Thyroid gland (tissue), 4 donors: ENCODE measurements around the gene REM2. TPM values are rescaled to one million over a fixed set of nuclear protein-coding genes. Genes with fewer than 3 reads are reported as not detected.

ENCODE experiments used
- DNase-seq, 2 donors: peaks; one replicate each; pipeline ENCODE4 v3.0.0-alpha.2; 2019
- H3K27ac ChIP-seq, 3 donors: fragments of 200-600 bp; sonication (generic); 1 replicate in 2 of 3; 2 replicates in 1 of 3; pipeline ENCODE4 v1.5.1; 2016 to 2019; ENCODE audit warnings: mild to moderate bottlenecking in 1 of 3, moderate library complexity in 1 of 3
- H3K27me3 ChIP-seq: fragments of 200-600 bp; sonication (generic); one replicate; pipeline ENCODE4 v1.5.1; 2019
- H3K36me3 ChIP-seq, 2 donors: fragments of 200-600 bp; sonication (generic); one replicate each; pipeline ENCODE4 v1.5.1; 2016 to 2019
- H3K4me1 ChIP-seq, 2 donors: fragments of 200-600 bp; sonication (generic); one replicate each; pipeline ENCODE4 v1.5.1; 2017 to 2019
- H3K4me3 ChIP-seq, 3 donors: fragments of 200-600 bp; sonication (generic); replicated peaks in 1 of 3; 1 replicate in 2 of 3; 2 replicates in 1 of 3; pipeline ENCODE4 v1.5.1; 2016; ENCODE audit warnings: mild to moderate bottlenecking in 1 of 3
- H3K9me3 ChIP-seq: fragments of 200-600 bp; sonication (generic); one replicate; pipeline ENCODE4 v1.5.1; 2017
- POLR2A ChIP-seq, 2 donors: fragments of 450-650 bp; IDR thresholded peaks; one replicate each; pipeline ENCODE4 v1.6.1; 2017; ENCODE audit warnings: antibody characterized with exemption in 2 of 2, mild to moderate bottlenecking in 2 of 2, moderate library complexity in 1 of 2
- WGBS, 2 donors: methylation state at CpG; one replicate each; pipeline ENCODE4 v1.1.5; 2017; 5-methylcytosine and 5-hydroxymethylcytosine counted together
- intact Hi-C: fragments of 100-400 bp; cut with DNase I; formaldehyde crosslinking; loops from one replicate; pipeline ENCODE4 v1.15.1; 2023
- total RNA-seq, 4 donors: library from RNA; depleted of rRNA; stranded (reverse); fragments of >200 nt; gene quantifications; one replicate each; pipeline ENCODE4 v1.2.3, GENCODE V29; 2016
- TF ChIP-seq, protein P1 (sequence below), 6 experiments: fragments of 200-600 bp in 3 of 6; fragments of 450-650 bp in 3 of 6; sonication (generic) in 3 of 6; IDR thresholded peaks; one replicate each; pipeline ENCODE4 v1.5.1; 2016 to 2019; ENCODE audit warnings: antibody characterized with exemption in 6 of 6, mild to moderate bottlenecking in 2 of 6, inconsistent platforms in 1 of 6, moderate library complexity in 1 of 6

The REM2 gene
- total RNA-seq, 4 donors from 2014 or later: 0.54 to 1.2 (median 0.89) TPM; not detected in 1

DNA sequence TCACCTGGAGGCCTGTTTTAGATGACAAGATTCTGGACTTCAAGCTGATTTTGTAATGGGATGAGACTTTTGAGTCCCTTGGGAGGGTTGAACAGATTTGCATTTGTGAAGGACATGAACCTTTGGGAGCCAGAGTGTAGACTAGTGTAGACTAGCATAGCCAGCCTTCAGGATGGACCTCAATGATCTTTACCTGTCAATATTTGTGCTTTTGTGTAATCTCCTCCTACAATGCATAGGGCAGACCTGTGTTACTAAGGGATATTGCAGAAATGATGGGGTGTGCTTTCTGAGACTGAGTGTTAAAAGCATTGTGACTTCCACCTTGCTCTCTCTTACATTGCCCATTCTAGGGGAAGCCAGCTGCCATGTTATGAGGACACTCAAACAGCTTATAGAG, 21.4 kb upstream of the REM2 start:
- intact Hi-C loops: no loop called here
- Histone ChIP-seq H3K27me3 (no peaks in the 10 kb centered on the region), H3K4me1 (no peaks in the 10 kb centered on the region), H3K27ac (no peak overlapping the region), H3K4me3 (no peak overlapping the region), H3K9me3 (no peaks in the 10 kb centered on the region), H3K36me3 (no peaks in the 10 kb centered on the region)
- DNase-seq: no peak
- TF ChIP-seq, protein P1, sequence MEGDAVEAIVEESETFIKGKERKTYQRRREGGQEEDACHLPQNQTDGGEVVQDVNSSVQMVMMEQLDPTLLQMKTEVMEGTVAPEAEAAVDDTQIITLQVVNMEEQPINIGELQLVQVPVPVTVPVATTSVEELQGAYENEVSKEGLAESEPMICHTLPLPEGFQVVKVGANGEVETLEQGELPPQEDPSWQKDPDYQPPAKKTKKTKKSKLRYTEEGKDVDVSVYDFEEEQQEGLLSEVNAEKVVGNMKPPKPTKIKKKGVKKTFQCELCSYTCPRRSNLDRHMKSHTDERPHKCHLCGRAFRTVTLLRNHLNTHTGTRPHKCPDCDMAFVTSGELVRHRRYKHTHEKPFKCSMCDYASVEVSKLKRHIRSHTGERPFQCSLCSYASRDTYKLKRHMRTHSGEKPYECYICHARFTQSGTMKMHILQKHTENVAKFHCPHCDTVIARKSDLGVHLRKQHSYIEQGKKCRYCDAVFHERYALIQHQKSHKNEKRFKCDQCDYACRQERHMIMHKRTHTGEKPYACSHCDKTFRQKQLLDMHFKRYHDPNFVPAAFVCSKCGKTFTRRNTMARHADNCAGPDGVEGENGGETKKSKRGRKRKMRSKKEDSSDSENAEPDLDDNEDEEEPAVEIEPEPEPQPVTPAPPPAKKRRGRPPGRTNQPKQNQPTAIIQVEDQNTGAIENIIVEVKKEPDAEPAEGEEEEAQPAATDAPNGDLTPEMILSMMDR (IDR thresholded peaks at IDR 0.05): no peak
- TF ChIP-seq POLR2A (IDR thresholded peaks at IDR 0.05): no peak

DNA sequence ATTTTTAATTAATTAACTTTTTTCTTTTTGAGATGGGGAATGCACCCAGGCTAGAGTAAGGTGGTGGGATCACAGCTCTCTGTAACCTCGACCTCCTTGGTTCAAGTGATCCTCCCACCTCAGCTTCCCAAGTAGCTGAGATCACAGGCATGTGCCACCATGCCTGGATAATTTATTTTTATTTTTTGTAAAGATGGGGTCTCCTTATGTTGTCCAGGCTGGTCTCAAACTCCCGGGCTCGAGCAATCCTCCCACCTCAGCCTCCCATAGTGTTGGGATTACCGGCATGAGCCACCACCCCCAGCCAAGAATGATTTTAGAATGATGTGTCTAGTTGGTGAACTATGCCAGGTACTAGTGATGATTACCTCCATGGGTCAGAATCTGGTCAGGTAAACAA, 18.0 kb upstream of the REM2 start:
- no peak overlapping the region for H3K4me3 ChIP-seq
- 87 to 94% methylated on average over 4 of the region's 4 CpGs for WGBS, 2 donors

DNA sequence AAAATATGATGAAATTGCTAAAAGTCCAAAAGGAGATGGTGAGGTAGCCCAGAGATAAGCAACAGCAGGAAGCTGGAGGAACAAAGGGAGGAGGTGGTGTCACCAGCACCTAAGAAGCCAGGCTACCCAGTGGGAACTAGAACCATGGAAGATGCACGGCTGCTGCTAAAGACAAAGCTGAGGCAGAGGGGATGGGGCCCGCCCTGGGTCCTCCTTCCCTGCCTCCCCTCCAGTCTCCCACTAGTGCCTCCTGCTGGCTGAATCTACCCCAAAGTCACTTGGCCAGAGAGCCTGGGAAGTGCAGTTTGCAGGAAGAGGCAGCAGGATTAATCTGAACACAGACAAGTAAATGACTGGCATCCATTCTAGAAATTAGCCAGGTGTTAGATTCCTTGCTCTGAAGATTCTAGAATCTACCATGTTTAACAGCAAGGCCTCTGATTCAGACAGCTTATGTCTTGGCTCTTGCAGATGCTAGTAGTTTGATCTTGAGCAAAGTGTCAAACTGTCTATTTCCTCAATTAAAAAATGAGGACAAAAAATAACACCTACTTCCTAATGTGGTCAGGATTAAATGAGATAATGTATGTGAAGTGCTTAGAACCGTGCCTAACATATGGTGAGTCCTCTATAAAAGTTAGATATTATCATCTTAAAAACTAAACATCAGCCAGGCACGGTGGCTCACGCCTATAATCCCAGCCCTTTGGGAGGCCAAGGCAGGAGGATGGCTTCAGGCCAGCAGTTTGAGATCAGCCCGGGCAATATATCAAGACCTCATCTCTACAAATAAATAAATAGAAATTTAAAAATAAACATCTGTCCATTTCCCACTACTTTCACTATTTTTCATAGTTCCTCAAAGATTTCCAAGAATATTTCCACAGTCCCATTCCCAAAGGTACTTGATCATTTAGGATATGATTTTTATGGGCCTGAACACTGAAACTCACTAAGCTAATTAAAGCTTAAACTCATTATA, 17.3 kb upstream of the REM2 start:
- intact Hi-C loops: no loop called here
- H3K4me1 ChIP-seq: peaks cover 6 to 13% of the 10 kb centered on the region in 2 donors
- TF ChIP-seq, protein P1 (IDR thresholded peaks at IDR 0.05): no peak
- no peak for TF ChIP-seq POLR2A (IDR thresholded peaks at IDR 0.05)
- H3K27me3 ChIP-seq: no peaks in the 10 kb centered on the region
- 58 to 73% methylated on average over 6 of the region's 6 CpGs for WGBS, 2 donors
- no peaks in the 10 kb centered on the region for H3K9me3 ChIP-seq
- H3K27ac ChIP-seq: no peak overlapping the region
- H3K4me3 ChIP-seq: no peak overlapping the region
- DNase-seq: no peak
- no peaks in the 10 kb centered on the region for H3K36me3 ChIP-seq

More for the DNA sequence above, 18.0 kb upstream of the REM2 start:
- H3K27ac ChIP-seq: no peak overlapping the region
- H3K27me3 ChIP-seq: no peaks in the 10 kb centered on the region
- H3K4me1 ChIP-seq: peaks cover 0 to 6% of the 10 kb centered on the region in 2 donors
- DNase-seq: no peak
- no peaks in the 10 kb centered on the region for H3K9me3 ChIP-seq
- no peaks in the 10 kb centered on the region for H3K36me3 ChIP-seq
- intact Hi-C loops: no loop called here
- no peak for TF ChIP-seq POLR2A (IDR thresholded peaks at IDR 0.05)
- TF ChIP-seq, protein P1 (IDR thresholded peaks at IDR 0.05): no peak

DNA sequence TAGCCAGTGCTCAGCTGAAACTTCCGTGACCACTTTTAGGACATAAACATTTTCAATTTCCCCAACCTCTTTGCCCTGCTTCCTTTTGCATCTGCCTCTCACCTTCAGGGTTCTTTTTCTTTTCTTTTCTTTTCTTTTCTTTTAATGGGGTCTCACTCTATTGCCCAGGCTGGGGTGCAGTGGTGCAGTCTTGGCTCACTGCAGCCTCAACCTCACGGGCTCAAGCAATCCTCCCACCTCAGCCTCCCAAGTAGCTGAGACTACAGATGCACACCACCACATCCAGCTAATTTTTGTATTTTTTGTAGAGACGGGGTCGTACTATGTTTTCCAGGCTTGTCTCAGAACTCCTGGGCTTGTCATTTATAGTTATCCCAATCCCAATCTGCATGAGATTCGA, 16.1 kb upstream of the REM2 start:
- no peak for DNase-seq
- Histone ChIP-seq H3K9me3 (no peaks in the 10 kb centered on the region), H3K27ac (no peak overlapping the region), H3K36me3 (no peaks in the 10 kb centered on the region), H3K4me1 (peaks cover 7 to 15% of the 10 kb centered on the region in 2 donors), H3K27me3 (no peaks in the 10 kb centered on the region), H3K4me3 (no peak overlapping the region)
- WGBS, 2 donors: 99 to 100% methylated on average over 5 of the region's 5 CpGs
- TF ChIP-seq, protein P1 (IDR thresholded peaks at IDR 0.05): no peak
- intact Hi-C loops: no loop called here

DNA sequence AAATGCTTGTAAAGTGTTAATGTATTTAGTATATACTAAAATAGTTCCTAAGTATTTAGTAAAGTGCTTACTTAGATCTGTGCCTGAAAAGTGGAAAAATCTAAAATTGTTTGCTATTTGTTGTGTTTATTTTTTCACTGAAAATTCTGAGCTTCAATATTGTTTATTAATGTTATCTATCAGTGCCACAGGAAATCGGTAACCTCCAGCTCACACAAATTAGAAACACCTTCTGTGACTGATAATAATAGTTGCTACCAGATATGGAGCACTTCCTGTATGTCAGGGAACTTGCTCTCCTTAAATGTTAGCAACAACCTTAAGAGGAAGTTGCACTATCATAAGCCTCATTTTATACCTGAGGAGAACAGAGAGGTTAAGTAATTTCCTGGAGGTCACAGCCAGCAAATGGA, 12.2 kb upstream of the REM2 start:
- no peaks in the 10 kb centered on the region for H3K27me3 ChIP-seq
- intact Hi-C loops: no loop called here

More for the DNA sequence above, 12.2 kb upstream of the REM2 start:
- DNase-seq: no peak
- no peak for TF ChIP-seq POLR2A (IDR thresholded peaks at IDR 0.05)
- no peaks in the 10 kb centered on the region for H3K9me3 ChIP-seq
- H3K4me3 ChIP-seq: peak overlapping the region in 1 of 3 donors; percentile 99
- peaks cover 14 to 28% of the 10 kb centered on the region in 2 donors for H3K4me1 ChIP-seq
- 6 to 11% methylated on average over 1 of the region's 1 CpG for WGBS, 2 donors
- peak overlapping the region; percentile 96 to 100 (median 97) for H3K27ac ChIP-seq
- H3K36me3 ChIP-seq: peaks cover 22 to 25% of the 10 kb centered on the region in 2 donors
